NOMO-1 (cell line): ENCODE measurements around the gene CSNK1E.
A peak's percentile ranks its signal among the peaks of the same experiment; 100 is the strongest.

Experiments used
- DNase-seq, 2 experiments: peaks; one replicate each; lab custom pipeline; 2025; ENCODE audit not compliant: unreplicated experiment in 2 of 2; lab: John Stamatoyannopoulos, UW

CSNK1E gene

DNA sequence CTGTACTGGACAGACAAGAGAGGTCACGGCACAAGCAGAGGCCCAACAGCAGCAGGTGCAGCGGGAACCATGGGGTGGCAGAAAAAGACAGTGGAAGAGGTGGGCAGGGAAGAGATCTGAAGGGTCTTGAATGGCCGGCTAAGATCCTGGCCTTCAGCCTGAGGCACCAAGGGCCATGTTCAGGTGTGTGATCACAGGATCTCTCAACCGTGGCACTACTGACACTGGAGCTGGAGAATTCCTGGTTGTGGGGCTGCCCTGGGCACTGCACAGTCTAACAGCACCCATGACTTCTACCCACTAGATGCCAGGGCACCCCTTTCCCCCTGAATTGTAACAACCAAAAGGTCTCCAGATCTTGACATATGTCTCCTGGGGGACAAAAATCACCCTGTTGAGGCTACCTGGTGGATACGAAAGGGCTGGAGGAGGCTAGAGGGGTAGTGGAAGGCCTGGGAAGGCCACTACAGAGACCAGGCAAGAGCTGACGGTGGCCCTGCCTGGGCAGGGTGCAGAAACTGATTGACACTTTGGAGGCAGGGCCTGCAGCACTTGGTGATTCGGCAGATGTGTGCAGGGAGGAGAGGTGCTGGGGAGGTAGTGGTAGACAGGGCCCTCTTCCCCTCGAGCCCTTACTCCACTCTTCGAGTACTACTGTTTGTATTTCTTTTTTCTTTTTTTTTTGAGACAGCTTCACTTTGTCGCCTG is 8.3 kb downstream of the CSNK1E start:
- DNase-seq = no peak

DNA sequence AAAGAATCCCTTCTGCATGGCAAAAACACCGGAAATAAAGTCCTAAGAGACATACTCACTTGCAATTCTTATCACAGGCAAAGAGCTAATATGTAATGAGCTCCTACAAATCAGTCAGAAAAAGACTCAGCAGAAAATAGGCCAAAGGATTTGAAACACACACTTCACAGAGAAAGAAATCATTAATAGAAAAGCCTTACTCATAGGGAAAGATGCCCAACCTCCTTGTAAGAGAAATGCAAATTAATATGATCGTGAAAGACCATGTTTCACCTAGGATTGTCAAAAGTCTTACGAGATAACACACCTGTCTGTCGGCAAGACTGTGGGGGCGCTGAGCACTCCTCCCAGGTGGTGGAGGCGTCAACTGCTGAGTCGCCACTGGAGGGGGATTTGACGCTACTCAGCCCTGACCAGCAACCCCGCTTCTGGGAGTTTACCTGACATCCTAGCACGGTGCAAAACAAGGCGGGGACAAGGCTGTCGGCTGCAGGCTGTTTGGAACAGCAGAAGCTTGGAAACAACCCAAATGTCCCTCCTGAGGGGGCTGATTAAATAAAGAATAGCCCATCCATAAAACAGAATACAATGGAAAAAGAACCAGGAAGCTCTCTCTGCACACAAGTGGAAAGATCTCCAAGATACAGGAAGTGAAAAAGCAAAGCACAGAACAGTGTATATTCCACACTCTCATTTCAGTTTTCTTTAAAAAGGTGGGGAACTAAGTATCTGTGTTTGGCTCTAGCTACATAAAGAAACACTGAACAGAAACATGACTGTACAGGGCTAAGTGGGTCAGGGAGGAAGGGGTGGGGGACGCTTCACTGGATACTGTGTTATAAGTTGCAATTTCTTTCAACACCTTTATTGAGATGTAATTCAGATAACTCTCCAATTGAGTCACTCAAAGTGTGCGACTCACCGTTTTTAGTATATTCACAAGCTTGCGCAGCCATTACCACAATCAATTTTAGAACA is 11.5 kb downstream of the CSNK1E start:
- peak in 1 of 2 experiments; percentile 62 for DNase-seq

DNA sequence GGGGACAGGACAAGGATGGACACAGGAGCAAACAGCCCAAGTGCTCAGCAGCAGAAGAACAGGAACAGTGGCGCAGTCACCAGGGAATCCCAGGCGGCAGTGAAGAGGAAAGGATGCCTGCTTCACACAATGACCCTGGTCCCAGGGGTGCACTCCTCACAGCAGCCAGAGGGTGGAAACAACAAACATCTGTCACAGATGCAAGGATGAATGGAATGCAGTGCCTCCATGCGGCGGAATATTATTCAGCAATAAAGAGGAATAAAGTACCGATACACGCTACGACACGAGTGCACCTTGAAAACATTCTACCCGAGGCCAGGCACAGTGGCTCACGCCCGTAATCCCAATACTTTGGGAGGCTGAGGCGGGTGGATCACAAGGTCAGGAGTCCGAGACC is 12.7 kb downstream of the CSNK1E start:
- DNase-seq = no peak

DNA sequence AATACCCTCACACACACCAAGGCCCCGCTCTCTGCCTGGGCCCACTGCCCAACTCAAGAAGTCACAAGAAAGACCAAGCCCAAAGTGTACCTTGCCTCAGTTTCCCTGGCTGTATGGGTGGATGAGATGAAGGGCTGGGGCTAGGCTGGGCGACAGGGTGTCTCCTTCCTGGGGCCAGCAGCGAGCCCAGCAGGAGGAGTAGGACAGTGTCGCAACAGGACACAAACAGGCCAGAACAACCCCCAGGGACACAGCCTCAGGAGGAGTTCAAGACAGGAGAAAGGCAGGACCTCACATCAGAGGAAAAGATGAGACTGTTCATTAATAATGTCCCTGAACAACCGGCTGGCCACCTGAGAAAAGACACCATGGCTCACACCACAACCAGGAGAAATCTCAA is 13.3 kb downstream of the CSNK1E start:
- no peak for DNase-seq

DNA sequence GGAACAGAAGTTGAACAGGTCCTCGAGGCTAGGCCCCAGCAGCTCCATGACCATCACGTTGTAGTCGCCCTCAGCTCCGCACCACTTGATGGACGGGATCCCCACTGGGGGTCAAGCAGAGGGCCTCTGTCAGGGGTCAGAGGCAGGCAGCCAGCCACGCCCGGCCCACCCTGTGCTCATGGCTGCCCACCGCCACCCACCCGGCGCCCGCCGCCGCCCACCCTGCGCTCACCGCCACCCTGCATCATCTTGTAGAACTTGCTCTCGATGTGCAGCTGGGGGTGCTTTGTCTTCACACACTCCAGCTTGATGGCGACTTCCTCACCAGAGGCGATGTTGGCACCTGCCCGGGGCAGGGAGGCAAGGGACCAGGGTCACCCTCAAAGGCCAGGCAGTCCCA is 14.3 kb downstream of the CSNK1E start:
- no peak for DNase-seq

DNA sequence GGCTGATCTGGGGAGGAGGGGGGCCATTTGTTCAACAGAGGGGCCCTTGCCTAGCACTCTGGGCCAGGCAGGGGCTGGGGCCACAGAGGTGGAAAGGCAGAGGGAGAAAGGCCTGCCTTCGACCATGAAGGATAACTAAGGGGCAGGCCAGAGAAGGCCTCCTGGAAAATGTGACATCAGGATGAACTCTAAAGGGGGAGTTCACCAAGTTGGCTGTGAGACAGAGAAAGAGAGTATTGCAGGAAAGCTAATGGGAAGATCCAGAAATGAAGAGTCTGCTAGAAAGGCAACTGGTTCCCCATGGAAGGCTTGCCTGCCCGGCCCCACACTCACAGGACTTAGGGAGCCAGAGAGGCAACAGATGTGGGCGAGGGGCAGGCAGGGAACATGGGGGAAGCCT is 16.3 kb downstream of the CSNK1E start:
- DNase-seq = no peak

DNA sequence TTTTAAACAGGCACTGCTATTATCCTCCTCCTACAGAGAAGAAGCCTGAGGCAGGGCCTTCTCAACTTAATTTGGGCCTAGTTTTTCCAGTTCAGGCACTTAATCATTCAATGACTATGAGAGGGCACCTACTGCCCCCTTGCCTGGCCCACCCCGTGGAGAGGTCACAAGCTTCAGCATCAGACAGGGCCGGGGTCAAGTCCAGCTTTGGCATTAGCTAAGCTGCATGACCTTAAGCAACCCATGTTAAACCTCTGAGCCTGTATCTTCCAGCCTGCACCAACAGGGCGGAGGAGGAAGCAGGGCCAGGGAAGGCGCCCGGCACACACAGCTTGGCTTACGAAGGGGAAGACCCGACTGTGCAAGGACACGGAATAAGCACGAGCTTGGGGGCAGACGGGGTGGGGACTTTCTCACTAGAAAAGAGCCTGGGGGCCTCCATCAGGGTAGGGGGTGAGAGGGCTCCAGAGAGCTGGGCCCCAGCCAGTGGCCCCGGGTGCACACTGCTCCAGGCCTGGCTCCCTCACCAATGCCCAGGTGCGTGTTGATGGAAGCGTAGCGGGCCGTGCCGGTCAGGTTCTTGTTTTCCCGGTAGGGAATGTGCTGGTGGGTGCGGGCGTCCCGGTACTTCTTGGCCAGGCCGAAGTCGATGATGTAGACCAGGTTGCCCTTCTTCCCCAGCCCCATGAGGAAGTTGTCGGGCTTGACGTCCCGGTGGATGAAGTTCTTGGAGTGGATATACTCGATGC is 16.9 kb downstream of the CSNK1E start:
- no peak for DNase-seq

DNA sequence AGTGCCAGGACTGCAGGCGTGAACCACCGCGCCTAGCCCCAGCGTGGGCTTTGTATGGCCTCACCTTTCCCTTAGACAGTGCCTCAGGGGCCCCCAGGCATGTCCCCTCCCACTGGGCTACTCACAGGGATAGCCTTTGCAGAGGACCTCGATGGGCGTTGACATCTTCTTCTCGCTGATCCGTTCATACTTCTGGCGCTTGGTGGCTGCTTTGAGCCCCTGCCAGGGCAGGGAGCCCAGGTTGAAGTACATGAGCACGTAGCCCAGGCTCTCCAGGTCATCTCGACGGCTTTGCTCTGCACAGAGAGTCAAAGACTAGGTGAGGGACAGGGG is 17.5 kb downstream of the CSNK1E start:
- DNase-seq = no peak

DNA sequence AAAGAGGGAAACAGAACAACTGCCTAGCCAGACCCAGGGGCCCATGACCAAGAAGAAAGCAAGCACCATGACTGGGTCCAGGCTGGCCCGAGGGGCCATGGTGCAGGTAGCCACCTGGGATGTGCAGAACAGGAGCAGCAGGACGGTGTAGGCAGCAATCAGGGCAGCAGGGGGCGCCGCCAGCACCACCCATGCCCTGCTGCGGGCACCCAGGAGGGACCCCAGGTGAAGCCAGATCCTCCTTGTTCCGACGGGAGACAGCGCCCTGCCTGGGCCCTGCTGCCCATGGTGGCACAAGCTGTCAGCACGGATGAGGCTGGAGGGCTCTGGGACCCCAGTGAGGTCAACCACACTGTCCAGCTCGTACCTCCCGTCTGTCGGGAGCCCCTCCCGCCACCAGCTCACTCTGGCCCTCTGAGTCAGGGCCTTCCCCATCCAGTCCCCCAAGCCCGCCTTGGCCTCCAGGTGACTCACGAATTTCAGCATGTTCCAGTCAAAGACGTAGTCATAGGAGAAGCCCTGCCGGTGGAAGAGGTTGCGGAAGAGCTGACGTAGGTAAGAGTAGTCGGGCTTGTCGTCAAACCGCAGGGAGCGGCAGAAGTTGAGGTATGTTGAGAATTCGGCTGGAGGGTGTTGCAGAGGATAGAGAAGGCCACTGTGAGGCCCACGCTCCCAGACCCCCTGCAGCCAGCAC is 18.8 kb downstream of the CSNK1E start:
- DNase-seq = no peak

DNA sequence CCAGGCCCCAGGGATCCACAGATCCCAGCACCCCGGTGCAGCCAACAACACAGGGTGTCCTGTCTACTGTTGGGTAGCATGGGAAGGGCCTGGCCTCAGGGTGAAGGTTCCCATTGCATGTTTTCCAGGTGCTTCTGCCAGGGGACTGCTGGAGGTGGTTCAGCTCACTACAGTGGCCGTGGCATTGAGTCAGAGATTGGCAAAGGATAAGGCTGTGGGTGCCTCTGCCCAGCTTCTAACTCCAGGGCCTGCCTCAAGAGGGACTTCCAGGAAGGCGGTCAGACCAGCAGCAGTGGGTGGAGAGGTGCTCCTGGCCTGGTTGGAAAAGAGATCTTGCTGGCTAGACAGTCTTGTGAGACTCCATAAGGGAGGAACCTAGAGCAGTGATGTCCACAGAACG is 20.9 kb downstream of the CSNK1E start:
- no peak for DNase-seq

DNA sequence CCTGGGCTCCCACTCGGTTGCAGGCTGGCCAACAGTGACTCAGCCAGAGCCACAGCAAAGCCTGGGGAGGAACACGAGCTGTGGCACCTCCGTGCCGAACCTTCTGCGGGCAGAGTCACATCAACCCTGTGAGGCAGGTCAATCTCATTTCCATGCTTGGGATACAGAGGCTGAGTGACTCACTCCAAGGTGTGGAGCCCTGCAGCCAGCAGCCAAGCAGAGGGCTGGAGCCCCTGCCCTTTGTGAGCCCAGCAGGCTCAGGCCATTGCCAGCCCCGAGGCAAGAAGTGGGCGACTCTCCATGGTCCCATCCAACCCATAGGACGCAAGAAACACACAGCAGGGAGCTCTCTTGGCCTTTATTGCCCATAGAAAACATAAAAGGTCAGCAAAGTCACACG is 21.4 kb downstream of the CSNK1E start:
- no peak for DNase-seq

DNA sequence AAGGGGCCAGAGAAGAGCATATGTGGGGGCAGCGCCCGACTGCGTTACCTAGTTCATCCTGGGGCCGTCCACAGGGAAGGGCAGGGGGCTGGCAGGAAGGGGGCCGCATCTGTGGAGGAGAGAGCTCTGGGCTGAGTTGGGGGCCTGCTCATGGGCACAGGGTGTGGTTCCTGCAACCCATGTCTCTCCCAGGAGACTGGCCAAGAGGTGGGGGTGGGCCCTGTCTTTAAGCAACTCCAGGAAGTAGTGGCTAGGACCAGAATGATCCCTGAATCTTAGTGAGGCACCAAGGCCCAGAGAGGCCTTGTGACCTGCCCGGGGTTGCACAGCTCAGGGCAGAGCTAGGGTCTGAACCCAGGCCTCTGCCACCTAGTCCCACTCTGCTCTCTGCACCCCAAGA is 21.9 kb downstream of the CSNK1E start:
- DNase-seq = no peak

DNA sequence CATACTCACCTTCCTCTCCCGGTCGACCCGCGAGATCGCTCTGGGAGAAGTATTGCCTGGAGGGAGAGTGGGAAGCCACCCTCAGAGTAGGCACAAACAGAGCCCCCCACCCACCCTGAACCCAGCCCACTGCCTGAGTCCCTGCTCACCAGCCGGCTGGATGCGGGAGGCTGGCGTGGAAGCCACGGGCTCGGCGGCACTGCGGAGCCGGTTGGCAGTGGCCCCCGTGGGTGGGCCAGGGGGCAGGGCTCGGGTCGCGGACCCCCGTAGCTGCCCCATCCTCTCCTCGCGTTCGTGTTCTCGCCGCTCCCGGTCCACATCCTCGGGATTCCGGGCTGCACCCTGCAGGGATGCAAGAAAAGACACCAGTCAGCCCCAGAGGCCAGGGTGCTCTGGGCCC is 23.0 kb downstream of the CSNK1E start:
- DNase-seq = no peak

DNA sequence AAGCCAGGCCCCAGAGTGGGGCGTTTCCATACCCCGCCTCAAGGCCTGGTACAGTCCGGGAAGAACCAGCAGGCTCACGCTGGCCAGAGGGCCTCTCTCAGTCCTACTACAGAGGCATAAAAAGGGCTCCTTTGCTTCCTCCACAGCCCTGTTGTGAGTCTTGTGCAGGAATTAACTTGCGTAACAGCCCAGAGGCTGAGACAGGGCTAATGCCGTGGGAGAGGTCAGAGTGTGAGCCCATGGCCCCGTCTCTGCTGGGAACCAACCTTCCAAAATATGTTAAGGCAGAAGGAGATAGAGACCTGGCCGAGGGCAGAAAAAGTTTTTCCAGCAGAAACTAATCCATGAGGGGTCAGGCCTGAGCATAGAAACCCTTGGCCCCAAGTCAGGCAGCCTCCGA is 24.5 kb downstream of the CSNK1E start:
- no peak for DNase-seq

DNA sequence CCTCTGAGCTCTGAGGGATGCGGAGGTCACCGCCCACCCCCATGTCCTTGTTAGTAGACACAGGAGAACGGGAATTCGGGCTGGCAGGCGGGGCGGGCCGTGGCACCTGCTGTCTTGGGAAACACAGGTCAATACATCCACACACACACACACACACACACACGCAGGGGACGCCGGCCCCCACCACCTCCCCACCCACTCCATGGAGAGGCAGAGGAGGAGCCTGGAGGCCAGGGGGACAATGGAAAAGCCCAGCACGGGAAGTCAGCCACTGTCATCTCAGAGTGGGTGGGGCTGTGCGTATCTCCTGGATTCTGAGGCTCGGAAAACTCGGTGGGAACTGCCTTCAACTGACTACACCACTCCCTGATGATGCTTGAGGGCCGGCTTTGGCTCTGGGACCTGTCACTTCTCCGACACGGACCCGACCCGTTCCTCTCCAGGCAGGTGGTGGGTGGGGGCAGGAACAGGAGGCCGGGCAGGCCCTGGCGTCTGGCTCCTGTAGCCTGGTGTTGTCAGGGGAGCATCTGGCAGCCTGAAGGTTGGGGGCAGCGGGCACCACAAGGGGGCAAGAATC is 25.9 kb downstream of the CSNK1E start:
- no peak for DNase-seq

DNA sequence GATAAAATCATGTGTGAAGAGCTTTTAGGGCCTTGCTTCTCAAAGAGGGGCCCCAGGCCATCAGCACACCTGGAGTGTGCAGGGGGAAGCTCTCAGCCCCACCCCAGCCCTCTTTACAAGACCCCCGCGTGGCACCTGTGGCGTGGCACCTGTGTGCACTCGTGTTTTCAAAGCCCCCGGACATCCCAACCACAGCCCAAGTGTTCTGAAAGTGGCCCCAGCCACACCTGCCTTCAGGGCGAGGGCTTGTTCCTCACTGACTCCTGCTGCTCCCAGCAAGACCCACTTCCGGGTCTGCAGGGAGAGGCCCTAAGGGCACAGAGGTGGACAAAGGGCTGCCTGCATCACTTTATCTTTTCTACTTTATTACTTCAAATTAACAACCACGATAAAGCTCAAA is 26.9 kb downstream of the CSNK1E start:
- DNase-seq = no peak

DNA sequence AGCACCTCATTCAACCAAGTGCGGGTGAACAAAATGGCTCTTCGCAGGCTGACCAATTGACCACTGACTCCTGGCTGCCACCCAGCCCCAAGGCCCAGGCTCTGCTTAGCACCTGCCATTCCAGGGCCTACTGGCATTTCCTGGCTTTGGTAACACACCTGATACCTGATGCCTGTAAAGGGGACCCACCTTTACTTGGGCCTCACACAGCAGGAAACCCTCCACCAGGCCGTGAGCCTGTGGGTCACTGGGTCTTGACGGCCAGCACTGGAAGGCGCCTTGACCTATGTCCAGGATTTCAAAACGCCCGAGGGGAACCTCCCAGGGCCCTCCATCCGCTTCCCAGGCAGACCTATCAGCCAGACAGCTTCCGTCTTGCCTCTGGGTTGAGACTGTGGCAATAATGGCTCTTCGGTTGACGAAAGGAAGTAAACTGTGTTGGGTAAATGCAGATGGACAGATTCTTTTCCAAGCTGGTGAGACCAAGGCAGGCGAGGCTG is 27.6 kb downstream of the CSNK1E start:
- no peak for DNase-seq

DNA sequence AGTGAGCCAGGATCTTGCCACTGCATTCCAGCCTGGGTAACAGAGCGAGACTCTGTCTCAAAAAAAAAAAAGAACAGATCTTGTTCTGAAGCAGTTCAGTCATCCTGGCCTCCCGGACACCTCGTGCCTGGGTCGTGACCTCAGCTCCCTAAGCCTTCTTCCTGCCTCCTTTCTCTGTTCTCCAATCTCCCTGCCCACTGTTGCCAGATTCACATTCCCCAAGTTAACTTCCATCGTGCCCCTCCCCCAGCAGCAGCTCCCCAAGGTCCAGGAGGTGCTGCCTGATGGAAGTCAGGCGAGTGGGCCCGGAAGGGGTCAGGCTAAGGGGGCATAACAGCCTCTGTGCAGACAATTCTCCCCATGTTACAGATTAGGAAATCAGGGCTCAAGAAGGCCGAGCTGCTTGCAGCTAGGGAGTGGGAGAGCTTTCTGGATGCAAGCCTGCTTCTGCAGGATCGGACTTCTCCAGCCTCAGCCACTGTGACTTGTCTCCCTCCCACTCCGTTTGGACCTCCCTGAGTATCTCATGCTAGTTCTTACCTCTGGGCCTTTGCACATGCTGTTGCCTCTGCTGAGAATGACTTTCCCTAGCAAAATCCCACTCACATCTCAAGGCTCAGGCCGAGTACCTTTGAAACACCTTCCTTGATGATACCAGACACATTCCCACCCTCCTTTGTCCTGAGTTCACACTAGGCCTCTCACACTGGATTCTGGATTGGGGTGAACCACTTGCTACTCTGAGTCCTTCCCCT is 30.1 kb downstream of the CSNK1E start:
- no peak for DNase-seq

DNA sequence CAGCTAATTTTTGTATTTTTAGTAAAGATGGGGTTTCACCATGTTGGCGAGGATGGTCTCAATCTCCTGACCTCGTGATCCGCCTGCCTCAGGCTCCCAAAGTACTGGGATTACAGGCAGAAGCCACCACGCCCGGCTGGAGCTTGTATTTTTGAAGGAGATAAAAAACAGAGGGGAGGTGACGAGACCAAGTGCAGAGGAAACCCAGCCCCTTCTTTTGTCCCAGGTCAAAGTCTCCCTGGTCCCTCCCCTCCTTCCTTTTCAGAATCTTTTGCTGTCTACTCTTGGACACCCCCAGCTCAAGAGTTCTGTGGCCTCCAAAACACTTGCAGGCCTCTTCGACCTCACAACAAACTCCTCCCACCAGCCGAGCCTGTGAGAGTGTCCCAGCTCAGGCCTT is 32.2 kb downstream of the CSNK1E start:
- DNase-seq = no peak

DNA sequence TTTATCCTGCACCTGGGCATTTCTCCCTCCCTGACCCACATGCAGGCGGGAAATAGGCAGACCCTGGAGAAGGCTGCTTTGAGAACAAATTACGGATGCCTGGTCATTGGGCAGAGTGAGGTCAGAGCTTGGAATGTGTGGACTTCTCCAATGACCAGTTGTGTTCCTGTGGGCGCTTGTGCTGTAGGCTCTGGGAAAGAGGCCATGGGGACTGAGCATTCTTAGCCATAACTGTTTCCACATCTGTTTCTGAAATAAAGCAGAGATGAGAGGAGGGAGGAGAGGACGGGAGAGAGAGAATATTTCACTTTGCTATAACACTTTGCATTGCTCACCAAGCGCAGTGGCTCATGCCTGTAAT is 33.2 kb downstream of the CSNK1E start:
- no peak for DNase-seq
